Measurements from ENCODE around the gene ZC3HAV1. TPM values are rescaled to one million over a fixed set of nuclear protein-coding genes. Genes with fewer than 3 reads are reported as not detected.

Gene ZC3HAV1
- total RNA-seq, 1 donor from 2014 or later = 11.0 TPM

DNA sequence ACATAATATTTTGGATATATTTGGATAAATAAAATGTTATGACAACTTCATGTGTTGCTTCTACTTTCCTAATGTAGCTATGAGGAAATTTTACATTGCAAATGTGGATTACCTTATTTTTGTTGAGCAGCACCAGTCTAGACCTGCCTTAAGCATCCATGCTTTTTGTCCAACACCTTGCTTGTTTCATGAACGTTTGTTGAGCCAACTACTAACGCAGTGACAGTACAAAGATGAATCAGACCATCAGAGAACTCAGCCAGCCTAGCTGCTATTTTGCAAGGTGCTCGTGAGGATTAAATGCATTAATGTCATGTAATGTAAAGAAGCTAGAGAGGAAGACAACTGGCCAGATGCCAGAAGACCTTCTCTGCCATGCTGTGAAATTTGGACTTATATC lies 72.6 kb downstream of the ZC3HAV1 start:
- Mint-ChIP-seq H3K4me1 (no peaks in the 10 kb centered on the region), H3K36me3 (no peaks in the 10 kb centered on the region), H3K27me3 (ENCODE audit: insufficient read depth, low read depth) (peaks cover 7% of the 10 kb centered on the region), H3K9me3 (peaks cover 2% of the 10 kb centered on the region), H3K4me3 (no peak overlapping the region), H3K27ac (no peak overlapping the region)
- Histone ChIP-seq H3K79me2 (ENCODE audit: low read depth) (no peaks in the 10 kb centered on the region), H3K4me2 (no peak overlapping the region), H3K36me3 (no peaks in the 10 kb centered on the region), H3K27me3 (peaks cover 23% of the 10 kb centered on the region), H3K9me3 (ENCODE audit: low read depth) (no peaks in the 10 kb centered on the region), H3K4me3 (no peak overlapping the region), H3K4me1 (no peaks in the 10 kb centered on the region), H2AFZ (replicated peaks) (no peak overlapping the region), H3K27ac (no peak overlapping the region), H3F3A (ENCODE audit: low read depth) (no peaks in the 10 kb centered on the region), H3K9ac (no peak overlapping the region), H4K20me1 (ENCODE audit: low read depth) (no peaks in the 10 kb centered on the region)
- no peak for DNase-seq (ENCODE audit: low spot score)
- TF ChIP-seq EZH2phosphoT487 (IDR thresholded peaks at IDR 0.05) (no peak), EZH2 (IDR thresholded peaks at IDR 0.05) (no peak)
- TF ChIP-seq, protein P1, sequence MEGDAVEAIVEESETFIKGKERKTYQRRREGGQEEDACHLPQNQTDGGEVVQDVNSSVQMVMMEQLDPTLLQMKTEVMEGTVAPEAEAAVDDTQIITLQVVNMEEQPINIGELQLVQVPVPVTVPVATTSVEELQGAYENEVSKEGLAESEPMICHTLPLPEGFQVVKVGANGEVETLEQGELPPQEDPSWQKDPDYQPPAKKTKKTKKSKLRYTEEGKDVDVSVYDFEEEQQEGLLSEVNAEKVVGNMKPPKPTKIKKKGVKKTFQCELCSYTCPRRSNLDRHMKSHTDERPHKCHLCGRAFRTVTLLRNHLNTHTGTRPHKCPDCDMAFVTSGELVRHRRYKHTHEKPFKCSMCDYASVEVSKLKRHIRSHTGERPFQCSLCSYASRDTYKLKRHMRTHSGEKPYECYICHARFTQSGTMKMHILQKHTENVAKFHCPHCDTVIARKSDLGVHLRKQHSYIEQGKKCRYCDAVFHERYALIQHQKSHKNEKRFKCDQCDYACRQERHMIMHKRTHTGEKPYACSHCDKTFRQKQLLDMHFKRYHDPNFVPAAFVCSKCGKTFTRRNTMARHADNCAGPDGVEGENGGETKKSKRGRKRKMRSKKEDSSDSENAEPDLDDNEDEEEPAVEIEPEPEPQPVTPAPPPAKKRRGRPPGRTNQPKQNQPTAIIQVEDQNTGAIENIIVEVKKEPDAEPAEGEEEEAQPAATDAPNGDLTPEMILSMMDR (IDR thresholded peaks at IDR 0.05) = no peak

DNA sequence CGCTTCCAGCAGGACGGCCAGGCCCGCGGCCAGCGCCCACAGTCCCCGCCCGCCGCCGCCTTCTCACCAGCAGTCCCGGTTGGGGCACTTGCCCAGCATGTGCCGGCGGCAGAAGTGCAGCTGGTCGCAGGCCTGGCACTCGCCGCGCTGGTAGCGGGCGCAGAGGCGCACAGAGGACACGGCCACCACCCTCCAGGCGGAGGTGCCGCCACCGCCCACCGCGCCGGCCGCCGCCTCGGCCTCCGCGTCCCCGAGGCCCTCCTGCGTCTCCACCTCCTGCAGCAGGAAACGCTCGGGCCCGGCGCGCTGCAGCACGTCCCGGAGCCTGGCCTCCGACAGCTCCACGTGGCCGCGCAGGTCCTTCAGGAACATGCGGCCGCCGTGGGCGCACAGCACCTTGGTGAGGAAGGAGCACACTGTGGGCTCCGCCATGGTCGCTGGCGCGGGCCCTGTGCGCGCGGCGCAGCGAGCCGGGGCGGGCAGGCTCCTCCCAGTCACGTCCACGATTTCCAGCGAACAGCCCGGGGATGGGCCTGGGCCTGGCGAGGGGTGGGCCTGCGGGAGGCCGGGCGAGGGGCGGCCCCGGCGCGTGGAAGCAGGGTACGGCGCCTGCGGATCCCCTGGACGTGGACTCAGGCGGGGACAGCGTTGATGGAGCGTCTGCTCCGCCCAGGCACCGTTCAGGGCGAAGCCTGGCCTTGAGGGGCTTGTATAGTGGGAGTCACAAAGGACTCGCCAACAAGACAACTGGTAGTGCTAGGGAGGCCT lies 73.8 kb downstream of the ZC3HAV1 start, which contains the start of gene ZC3HAV1L:
Gene ZC3HAV1L (minus strand): TSS at position 457 of the 768 bp plus-strand sequence. CDS start 25 bp downstream, at position 432.
- Histone ChIP-seq H3K9me3 (ENCODE audit: low read depth) (no peaks in the 10 kb centered on the region), H3K79me2 (ENCODE audit: low read depth) (no peaks in the 10 kb centered on the region), H3K4me2 (peak within 1 kb of the TSS; percentile 81), H3K36me3 (no peaks in the 10 kb centered on the region), H2AFZ (replicated peaks) (peak within 1 kb of the TSS; percentile 95), H3F3A (ENCODE audit: low read depth) (no peaks in the 10 kb centered on the region), H3K9ac (no peak within 1 kb of the TSS), H4K20me1 (ENCODE audit: low read depth) (no peaks in the 10 kb centered on the region), H3K4me3 (peak within 1 kb of the TSS; percentile 51), H3K4me1 (no peaks in the 10 kb centered on the region), H3K27me3 (peaks cover 23% of the 10 kb centered on the region), H3K27ac (no peak within 1 kb of the TSS)
- Mint-ChIP-seq H3K27me3 (ENCODE audit: insufficient read depth, low read depth) (peaks cover 7% of the 10 kb centered on the region), H3K4me1 (no peaks in the 10 kb centered on the region), H3K4me3 (peak within 1 kb of the TSS; percentile 78), H3K27ac (no peak within 1 kb of the TSS), H3K9me3 (peaks cover 2% of the 10 kb centered on the region), H3K36me3 (no peaks in the 10 kb centered on the region)
- DNase-seq (ENCODE audit: low spot score) = peak; percentile 65
- no peak for TF ChIP-seq EZH2 (IDR thresholded peaks at IDR 0.05)
- TF ChIP-seq, protein P1 (IDR thresholded peaks at IDR 0.05) = no peak
- TF ChIP-seq EZH2phosphoT487 (IDR thresholded peaks at IDR 0.05) = no peak

DNA sequence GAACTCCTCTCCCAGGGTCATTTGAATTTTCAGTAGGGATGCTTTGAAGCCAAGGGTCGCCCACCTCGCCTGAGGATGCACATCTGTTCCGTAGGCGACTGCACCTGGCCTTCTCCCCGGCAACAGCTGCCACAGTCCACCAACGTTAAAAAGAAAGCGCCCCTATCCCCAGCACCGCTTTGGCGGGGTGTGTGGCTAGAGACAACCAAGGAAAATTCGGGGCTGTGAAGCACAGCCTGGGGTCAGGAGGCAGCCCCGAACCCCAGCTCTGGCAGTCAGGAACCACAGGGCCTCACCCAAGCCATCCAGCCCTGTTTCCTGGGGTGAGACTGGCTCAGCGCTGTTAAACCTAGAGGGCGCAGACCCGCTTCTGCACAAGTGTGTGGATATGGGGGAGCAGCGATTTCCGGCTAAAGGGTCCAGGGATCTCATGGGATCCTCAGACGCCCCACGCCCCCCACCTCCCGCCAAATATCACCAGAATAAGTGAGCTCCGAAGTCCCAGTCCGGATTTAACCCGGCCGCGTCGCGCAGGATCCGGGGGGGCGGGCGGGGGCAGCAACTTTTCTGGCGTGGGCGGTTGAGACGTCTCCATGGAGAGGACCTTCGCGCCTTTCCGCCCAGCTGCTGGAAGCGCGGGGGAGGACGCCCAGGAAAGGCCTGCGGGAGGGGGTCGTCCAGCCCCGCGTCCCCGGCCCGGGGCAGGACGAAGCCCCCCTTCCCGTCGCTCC lies 74.5 kb downstream of the ZC3HAV1 start:
- Histone ChIP-seq H3K9ac (no peak overlapping the region), H3F3A (ENCODE audit: low read depth) (no peaks in the 10 kb centered on the region), H3K4me1 (no peaks in the 10 kb centered on the region), H3K27ac (no peak overlapping the region), H3K9me3 (ENCODE audit: low read depth) (no peaks in the 10 kb centered on the region), H3K4me2 (peak overlapping the region; percentile 81), H2AFZ (replicated peaks) (peak overlapping the region; percentile 95), H3K4me3 (peak overlapping the region; percentile 51), H3K27me3 (peaks cover 23% of the 10 kb centered on the region), H4K20me1 (ENCODE audit: low read depth) (no peaks in the 10 kb centered on the region), H3K79me2 (ENCODE audit: low read depth) (no peaks in the 10 kb centered on the region), H3K36me3 (no peaks in the 10 kb centered on the region)
- DNase-seq (ENCODE audit: low spot score) = peak; percentile 36
- H3K4me3 Mint-ChIP-seq = peak overlapping the region; percentile 78
- peaks cover 2% of the 10 kb centered on the region for H3K9me3 Mint-ChIP-seq
- H3K4me1 Mint-ChIP-seq = no peaks in the 10 kb centered on the region
- H3K27me3 Mint-ChIP-seq (ENCODE audit: insufficient read depth, low read depth) = peaks cover 5% of the 10 kb centered on the region
- no peak overlapping the region for H3K27ac Mint-ChIP-seq
- TF ChIP-seq EZH2 (IDR thresholded peaks at IDR 0.05) = no peak
- TF ChIP-seq EZH2phosphoT487 (IDR thresholded peaks at IDR 0.05) = no peak
- TF ChIP-seq, protein P1 (IDR thresholded peaks at IDR 0.05) = no peak
- no peaks in the 10 kb centered on the region for H3K36me3 Mint-ChIP-seq
